ENCODE measurements around the gene ADAMTS9.
A peak's percentile ranks its signal among the peaks of the same experiment; 100 is the strongest.
"Not testable (repeated sequence)": the region's sequence is repeated elsewhere in the genome, so short reads cannot be mapped to it uniquely, and the experiment has no call there.

The ADAMTS9 gene

DNA sequence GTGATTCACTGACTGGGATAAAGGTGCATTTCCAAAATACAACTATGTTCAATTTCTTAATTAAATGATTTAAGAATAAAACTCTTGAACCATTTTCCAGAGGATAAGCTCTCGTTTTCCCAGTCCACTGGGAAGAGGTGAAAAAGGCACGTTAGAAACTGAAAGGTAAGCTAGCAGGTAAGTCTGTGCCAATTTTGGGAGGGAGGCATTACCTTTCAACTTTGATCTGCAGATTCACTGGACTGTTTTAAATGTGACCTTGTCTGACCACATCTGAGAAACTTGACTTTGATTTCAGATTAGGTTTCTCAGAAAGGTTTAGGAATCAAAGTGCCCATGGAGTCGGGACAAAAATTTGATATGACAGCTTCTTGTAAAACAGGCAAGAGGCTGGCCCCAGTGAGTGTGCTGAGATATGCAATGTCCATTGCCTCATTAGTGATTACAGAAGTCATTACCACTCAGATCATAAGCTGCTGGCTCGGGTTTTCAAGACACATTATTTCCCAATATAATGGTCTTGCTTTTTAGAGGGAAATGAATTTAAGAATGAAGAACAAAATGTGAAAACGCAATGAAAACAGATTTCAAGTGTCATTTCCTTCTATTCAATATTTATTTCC is 118.8 kb downstream of the ADAMTS9 start:
- no peak for DNase-seq

DNA sequence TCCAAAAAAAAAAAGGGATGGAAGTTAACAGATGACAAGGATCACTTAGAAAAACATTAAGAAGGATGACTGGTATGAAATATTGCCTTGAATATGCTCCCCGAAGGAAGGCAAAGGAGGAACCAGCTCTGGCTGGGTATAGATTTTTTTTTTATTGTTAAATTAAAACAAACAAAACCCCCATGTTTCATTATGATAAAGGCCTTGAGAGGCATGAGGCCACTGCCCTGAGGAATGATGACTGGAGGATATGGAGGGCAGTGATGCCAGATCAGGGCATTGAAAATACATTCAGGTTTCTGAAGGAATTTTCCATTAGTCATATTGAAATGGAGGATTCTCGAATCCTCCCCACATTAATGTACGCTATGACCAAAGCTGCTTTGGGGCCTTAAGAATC is 120.9 kb downstream of the ADAMTS9 start:
- DNase-seq, result no peak

DNA sequence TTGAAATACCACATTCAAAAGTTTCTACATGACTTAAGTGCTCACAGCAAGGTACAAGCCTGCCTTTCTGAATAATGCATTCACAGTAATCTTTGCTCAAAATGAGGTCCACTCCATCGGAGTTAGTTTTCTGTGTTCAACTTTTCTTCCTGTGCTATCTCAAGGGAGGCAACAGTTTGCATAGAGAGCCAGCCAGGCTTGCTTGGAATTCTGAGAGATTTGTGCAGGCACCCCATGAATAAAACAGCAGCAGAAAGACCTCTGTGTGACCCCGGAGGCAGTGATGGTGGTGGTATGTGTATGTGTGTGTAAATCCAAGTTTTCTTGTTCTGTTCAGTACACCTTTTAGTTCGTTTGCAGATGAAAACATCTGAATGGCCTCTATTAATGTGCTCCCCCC is 124.0 kb downstream of the ADAMTS9 start:
- no peak for DNase-seq

DNA sequence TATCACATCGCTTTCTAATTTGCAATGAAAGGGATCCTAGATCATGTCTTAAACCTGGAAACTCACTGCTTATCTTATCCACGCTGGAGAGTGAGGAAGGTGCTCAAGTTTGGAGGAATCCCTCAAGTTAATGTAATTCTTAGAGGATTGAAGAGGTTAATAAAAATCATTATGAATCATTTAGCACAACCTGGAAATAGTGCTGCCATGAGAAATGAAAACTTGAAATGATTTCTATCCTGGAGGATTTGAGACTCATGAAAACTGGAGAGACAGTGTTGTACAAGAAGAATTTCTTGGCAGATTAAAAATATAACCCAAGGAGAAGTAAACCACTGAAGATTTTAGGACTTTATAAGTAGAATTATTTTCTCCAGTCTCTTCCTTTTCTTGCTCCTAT is 125.9 kb downstream of the ADAMTS9 start:
- no peak for DNase-seq

DNA sequence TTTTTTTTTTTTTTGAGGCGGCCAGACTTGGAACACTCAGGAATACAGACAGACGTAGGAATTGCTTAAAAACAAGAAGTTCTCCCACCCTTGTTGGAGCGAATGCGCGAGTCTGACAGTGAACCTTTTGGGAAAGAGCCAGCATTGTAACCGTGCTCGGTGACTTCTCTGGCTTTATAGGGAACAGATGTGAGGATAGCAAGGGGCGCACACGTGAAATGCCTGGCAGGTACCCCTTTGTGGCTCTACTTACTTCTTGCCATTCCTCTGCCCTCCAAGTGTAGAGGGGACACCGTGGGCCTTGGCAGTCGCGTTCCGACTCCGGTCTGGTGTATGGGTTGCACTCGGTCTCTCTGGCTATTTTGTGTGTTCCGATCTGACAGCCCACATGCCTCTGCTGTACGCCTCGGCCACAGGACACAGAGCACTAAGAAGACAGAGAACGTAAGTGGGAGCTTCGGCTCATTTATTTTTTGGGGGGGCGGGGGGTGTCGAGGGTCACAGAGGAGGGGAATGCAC is 126.4 kb downstream of the ADAMTS9 start:
- no peak for DNase-seq

DNA sequence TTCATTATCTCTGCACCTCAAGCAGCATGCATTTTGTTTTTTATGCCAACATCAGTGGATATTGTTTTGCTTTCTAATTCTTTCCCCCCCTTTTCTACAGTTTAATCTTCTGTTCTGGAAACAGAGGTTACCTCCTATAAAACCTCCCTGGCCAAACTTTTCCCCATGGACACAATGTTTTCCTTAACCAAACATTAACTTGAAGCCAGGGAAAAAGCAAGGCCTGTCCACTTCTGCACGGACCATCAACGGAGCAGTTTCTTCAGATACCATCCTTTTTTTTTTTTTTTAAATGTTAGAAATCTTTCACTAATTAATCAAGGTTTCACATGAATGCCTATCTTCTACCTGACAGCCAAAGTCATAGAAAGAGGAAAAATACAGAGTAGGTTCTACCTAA is 127.0 kb downstream of the ADAMTS9 start:
- DNase-seq, result no peak

DNA sequence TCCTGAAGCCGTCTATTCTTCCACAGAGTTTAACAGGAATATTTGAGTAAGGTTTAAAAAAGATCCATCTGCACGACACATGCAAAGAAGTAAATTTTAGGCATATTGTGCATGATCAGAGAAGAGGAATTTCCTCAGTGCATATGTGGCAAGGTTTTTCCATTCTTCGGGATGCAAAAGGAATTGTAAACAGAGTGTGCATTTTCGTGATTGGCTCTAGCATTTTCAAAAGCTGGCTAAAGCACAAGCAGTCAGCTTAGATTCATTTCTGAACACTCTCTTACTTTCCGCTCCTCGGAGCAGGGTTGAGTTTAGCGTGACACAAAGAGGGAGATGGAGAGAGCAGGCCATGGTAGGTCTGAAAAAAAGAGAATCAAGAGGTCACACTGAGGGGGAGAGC is 128.2 kb downstream of the ADAMTS9 start:
- no peak for DNase-seq

DNA sequence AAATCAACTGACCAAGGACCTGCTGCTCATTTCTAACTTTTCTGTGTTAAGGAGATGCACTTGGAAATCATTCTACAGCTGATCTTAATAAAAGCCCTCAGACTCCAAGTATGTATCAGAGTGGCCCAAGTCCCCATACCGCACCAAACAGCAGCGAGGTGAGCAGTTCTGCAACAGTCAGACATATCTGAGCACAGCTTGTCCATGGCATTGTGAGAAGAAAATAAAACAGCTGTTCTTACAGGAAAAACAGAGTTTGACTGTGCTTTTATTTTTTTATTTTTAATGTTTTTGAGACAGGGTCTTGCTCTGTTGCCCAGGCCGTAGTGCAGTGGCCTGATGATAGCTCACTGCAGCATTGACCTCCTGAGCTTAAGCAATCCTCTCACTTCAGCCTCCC is 131.8 kb downstream of the ADAMTS9 start:
- DNase-seq, result no peak

DNA sequence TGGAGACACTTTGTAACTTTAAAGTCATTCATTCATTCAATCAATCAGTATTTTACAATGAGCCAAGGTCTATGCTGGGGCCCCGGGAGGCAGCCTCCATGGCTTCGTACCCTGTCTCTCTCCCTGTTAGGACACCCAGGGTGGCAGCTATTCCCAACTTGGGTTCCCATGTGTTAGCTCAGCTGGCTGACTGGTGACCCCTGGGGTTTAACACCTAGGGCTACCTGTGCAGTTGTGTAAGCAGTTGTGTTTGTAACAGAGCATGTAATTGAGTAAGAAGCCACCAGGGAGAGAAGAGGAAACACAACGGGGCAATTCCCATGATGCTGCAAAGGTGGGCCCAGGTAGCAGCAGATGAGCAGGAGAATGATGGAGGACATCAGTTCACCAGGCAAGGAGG is 132.4 kb downstream of the ADAMTS9 start:
- DNase-seq, result no peak

DNA sequence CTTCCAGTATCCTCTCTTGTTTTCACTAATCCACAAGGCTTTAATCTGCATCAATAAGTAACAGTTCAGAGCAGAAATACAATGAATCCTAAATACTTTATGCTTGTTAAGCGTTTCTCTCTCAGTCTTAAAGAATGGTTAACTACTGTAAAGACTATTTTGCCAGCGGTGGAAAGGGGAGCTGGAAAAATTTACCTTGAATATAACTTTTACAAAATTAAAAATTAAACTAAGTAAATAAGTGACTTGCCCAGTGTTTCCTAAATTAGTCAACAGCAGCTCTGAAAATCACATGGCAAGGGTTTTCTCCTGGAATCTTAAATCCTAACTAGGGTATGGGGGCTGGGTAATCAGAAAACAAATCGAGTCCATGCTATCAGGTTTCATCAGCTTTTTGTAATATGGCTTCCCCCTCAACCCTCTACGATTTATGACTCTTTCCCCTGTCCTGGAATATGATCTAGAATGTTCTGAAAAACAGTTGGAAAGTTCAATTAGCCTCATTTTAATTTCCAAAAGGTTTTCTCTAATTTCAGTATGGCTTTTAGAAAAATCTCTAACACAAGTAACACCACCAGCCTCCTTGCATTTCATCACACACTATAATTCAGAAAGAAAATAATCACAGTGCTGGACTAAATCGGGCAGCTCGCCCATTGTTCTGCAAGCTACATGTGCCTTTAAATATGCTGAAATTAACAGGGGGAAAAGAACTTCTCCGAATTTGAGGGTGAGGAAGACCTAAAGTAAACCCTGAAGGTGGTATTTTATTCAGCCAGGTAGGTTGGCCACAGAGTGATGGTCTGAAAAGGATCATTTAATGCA is 133.5 kb downstream of the ADAMTS9 start:
- no peak for DNase-seq

DNA sequence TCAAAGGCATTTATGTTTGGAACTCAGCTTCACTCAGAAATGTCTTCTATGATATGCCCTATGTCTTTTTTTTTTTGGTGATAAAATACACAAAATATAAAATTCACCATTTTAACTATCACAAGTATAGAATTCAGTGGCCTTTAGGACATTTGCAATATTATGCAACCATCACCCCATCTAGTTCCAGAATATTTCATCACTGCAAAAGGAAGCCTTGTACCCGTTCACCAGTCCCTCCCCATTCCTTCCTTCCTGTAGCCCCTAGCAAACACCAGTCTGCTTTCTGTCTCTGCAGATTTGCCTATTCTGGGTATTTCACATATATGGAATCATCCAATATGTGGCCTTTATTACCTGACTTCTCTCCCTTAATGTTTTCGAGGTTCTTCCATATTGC is 134.8 kb downstream of the ADAMTS9 start:
- DNase-seq, result no peak

DNA sequence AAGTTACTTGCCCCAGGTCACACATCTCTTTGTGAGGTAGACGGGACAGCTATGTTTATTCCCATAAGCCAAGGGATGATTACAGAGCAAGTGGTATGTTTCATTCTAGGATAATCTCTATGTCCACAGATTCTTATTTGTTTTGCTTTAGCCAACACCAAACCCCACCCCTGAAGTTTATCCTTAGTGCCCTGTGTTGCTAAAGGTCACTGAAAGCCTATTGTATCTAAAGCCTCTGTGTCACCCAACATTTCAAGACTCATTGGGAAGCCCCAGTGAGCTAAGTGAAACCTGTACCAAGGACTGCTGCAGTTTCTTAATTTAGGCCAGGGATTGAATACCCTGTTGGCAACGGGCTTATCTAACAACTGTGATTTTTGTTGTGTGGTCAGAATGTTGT is 135.6 kb downstream of the ADAMTS9 start:
- no peak for DNase-seq

DNA sequence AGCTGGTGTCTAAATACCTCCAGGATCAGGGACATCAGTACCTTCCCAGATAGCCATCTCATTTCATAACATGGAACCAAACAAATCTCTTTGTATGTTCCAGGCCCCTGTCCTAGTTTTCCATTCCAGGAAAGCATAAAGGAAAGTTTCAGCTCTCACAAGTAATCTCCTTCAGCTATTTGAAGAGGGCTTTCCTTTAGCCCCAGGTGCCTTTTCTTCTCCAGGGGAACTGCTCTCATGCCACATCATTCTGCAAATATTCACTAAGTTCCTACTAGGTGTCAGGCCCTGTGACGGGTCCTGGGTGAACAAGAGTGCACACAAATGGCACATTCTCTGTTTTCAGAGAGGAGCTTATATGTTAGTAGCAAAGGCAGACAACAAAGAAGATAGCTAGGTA is 136.1 kb downstream of the ADAMTS9 start:
- no peak for DNase-seq

DNA sequence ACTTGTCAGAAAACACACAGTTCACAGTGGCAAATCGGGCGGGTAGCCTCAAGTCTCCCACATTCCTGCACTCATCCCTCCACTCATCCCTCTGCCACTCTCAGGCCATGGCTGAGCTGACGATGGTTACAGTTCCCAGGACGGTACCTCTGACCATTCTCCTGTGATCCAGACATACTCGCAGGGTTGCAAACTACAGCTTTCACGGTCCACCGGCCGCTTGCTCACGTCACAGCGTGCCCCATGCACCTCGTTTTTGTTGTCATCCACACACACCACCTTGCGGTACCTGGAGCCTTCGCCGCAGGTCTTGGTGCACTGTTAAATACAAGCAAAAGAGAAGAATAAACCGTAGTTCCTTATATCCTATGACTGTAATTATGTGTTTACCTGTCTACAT is 137.1 kb downstream of the ADAMTS9 start:
- DNase-seq, result no peak

DNA sequence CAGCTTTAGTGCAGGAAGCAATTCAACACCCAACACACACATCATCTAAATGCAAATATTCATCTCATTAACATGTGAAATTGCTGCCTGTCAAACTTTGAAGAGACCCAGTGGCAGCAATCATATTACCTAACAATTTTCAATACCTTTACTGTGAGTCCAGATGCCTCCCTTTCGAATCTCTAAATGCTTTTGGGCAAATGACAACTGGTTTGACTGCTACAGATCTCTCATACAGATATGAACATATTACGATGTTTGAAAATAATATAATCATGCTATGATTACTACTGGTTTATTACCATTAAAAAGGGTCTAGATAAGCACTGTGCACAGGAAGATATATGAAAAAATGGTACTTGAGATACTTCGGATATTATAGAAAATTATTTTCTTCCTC is 137.9 kb downstream of the ADAMTS9 start:
- DNase-seq, result no peak

DNA sequence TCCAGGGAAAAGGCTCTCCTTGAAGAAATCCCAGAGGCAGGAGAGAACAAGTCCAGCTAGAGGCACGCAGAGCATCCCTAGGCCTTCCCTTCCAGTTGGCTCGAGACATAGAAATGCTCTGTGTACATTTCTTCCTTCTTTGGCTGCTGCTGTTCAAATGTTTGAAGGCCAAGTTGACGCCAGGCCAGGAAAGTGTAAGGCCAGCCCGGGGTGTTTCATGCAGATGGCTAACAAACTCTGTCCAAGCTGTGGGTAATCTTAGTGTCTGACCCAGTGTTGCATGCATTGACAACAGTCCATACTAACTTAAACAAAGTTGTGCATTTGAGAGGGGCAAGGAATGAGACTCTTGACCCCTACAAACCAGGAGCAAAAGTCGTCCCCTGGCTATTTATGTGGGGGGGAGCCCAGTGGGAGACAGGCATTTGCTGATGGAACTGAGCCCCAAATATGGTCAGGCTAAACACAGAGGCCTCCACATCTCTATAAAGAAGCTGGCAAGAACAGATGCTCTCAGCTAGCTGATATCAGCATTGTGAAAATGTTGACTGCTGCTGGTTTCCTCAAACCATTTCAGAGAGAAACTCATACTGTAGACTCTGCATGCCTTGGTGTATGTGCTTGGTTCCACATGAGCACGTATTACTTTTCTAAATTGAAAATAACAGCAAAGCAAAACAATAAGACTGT is 139.5 kb downstream of the ADAMTS9 start:
- DNase-seq, result no peak

DNA sequence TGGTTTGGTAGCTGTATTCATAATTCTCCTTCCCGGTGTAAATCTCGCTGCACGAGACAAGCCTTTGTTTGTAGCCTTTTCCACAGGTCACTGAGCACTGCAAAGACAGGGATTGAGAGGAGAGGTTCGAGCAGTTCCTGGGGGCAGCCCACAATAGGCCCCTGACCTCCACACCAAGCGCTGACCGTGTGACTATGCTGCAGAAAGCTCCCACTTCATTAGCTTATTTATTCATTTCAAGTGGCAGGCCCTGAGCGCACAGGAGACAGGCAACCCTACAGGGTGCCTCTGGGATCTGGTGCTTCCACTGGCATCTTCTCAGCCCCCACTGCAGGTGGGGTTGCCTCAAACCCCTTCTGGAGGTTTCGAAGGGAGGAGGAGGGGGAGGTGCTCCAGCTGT is 140.9 kb downstream of the ADAMTS9 start:
- no peak for DNase-seq

DNA sequence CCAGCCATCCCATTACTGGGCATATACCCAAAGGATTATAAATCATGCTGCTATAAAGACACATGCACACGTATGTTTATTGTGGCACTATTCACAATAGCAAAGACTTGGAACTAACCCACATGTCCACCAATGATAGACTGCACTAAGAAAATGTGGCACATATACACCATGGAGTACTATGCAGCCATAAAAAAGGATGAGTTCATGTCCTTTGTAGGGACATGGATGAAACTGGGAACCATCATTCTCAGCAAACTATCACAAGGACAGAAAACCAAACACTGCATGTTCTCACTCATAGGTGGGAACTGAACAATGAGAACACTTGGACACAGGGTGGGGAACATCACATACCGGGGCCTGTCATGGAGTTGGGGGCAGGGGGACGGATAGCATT is 142.6 kb downstream of the ADAMTS9 start:
- DNase-seq, result not testable (repeated sequence)

DNA sequence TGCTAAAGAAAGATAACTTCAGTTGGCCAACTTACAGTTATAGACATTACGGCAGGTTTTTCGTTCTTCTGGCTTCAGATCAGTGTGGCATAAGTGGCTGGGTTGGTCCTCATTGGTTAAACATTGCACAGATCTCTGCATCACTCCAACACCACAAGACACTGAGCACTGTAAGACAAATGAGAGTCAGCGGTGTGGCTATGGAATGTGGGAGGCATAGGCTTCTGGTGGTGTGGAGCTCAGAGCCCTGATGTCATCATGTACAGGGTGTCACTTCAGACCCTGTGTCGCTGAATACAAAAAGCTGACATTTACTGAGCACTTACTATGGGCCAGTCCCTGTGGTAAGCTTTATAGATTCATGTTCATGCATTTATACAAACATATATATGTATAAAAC is 146.0 kb downstream of the ADAMTS9 start:
- no peak for DNase-seq

DNA sequence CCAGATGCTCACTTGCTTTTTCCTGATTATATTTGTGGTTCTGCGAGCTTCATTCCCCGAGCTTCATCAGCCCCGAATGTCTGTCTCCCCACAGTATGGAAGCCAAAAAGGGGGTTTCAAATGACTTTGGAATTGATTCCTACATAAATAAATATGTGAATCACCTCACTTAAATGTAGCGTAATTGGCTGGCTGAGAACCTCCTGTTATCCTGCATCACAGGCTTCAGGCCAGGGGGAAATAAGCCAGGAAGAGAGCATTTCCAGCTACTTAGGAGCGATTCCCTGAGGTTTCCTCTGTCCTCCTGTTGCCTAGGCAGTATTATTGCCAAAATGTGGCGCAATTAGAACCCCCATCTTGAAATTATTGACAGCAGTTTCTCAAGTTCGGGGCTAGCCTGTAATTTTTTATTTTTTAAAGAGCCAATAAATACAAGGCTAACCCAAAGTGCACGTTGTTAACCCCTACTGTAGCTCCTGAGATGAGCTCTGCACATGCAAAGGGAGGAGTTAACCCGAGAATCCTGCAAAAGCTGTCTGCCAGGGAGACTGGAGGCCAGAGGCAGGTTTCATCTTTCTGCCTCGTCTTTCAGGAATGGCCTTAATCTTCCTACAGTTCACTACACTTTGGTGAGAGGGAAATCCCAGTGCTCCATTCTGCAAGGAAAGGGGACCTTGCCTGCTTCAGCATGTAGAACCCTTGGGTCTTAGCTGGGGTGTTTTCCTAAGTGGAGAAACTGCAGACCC is 148.2 kb downstream of the ADAMTS9 start:
- no peak for DNase-seq

DNA sequence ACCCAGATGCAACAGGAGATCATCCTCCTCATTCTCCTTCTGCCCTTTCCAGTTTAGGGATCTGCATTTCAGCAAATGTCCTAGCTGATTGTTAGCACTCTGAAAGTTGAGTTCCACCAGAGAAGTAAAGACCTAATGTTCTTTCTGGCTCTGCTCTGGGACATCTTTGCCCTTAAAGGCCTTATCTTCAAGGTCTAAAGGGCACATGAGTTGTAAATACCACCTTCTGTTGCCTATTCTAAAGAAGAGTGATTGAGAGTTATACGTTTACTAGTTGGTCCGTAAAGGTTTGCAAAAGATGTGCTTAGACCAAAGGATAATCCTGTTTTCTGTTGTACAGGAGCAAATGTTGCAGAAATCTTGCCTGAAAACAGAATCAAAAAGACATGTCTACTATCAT is 151.6 kb downstream of the ADAMTS9 start:
- no peak for DNase-seq

DNA sequence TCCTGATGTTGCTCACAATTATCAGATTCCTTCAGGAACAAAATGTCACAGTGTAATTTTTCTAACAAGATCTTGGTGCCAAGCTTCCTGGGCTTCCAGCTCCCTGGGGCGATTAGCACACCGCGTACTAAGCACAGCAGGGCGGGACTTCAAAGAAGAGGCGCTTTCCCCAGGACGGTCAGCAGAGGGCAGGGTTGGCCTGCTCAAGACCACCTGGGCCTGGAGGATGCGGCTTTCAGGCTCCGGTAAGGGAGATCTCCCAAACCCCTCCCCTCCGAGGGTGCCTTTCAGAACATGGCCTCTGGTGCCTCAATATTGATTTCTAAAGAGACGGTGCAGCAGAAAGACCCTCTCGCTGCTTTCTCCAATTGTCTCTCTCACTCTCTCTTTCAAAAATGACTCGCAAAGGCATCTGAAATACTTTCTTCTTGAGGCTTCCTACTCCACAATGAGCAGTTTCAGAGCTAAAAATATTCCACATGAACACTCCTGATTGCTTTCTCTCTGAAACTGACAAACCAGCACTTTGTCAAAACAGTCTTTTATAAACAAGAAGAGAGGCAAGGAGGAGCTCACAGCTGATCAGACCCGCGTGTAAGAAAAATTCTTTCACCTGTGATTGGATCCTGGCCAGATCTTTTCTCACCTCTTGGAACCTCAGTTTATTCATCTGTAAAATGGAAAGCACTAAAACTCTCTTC is 154.0 kb downstream of the ADAMTS9 start:
- peak; percentile 45 to 59 for DNase-seq

All from activated CD4-positive, alpha-beta T cell treated with anti-CD3 and anti-CD28 coated beads, Interleukin-2, amount 50 U/mL, for 48 hours (primary cell).